ENCODE measurements around the gene RRP36.
A peak's percentile ranks its signal among the peaks of the same experiment; 100 is the strongest.

The RRP36 gene, protein sequence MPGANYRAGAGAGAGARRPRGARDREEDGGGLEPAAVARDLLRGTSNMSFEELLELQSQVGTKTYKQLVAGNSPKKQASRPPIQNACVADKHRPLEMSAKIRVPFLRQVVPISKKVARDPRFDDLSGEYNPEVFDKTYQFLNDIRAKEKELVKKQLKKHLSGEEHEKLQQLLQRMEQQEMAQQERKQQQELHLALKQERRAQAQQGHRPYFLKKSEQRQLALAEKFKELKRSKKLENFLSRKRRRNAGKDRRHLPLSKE

DNA sequence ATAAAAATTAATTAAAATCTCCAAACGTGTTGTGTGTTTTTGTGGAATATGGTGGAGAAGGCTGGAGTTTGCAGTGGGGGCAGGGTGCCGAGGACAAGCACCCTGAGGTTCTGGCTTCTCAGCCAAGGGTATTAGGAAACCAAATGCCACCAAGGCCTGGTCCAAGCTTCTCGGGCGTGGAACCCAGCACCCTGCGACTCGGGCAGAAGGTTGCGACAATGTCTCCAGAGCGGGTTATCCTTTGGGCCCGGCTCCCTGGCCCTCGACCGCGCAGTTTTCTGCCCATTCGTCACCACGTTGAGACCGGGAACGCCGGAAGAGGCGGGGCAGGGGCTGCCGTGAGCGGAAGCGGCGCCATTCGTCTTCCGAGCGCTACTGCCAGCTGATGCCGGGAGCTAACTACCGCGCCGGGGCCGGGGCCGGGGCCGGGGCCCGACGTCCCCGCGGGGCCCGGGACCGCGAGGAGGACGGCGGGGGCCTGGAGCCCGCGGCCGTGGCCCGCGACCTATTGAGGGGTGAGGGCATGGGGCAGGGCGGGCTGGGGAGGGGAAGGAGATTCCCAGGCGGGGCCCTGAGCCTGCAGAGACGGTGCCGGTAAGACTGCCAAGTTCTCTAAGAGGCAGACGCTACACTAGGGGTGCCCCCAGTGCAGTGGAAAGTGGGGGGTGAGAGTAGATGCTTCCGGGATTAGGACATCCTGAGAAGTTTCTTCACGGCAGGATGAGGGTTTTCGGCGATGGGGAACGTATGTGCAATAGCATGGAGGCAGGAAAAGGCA is at the start of gene RRP36:
Gene RRP36, plus strand, starts transcription at position 354 of the 778 bp plus-strand sequence. Its CDS starts 32 bp downstream, at position 386.
- TF ChIP-seq CTCF (conservative IDR thresholded peaks at IDR 0.05; ENCODE audit: low read depth, low read length) = no peak
- peak within 1 kb of the TSS; percentile 75 for H3K4me3 ChIP-seq (ENCODE audit: low read length)
- DNase-seq (ENCODE audit: low read depth) = no peak

DNA sequence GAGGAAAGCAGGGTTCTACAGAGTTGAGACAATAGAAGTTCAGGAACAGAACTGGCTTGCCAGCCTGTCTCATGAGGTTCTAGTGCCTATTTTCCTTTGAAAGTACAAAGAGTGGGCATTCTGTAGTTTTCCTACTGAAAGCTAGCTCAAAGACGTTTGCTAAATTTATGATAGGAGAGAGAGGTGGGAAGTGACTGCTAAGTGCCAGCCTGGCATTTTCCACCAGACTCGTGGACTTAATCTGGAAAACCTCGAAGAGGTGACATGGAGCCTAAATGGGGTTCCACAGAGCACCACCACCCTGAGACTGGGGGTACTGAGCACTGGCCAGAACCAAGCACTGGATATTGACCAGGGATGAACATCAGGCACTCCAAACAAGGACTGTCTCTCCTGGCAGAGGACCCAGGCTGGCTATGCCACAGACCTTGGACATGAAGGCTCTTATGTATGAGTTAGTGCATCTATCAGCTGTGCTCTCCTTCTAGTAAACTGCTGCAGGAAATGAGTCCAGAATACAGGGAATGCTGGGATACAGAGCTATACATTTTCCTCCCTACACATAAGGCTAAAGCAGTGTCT is 49.6 kb upstream of the RRP36 start:
- no peak for DNase-seq (ENCODE audit: low read depth)
- no peak for TF ChIP-seq CTCF (conservative IDR thresholded peaks at IDR 0.05; ENCODE audit: low read depth, low read length)
- H3K4me3 ChIP-seq (ENCODE audit: low read length) = no peak overlapping the region

GRCh38 chr6:42973926-42974325 is 47.5 kb upstream of the RRP36 start:
- no peak for TF ChIP-seq CTCF (conservative IDR thresholded peaks at IDR 0.05; ENCODE audit: low read depth, low read length)
- DNase-seq (ENCODE audit: low read depth) = no peak
- no peak overlapping the region for H3K4me3 ChIP-seq (ENCODE audit: low read length)

DNA sequence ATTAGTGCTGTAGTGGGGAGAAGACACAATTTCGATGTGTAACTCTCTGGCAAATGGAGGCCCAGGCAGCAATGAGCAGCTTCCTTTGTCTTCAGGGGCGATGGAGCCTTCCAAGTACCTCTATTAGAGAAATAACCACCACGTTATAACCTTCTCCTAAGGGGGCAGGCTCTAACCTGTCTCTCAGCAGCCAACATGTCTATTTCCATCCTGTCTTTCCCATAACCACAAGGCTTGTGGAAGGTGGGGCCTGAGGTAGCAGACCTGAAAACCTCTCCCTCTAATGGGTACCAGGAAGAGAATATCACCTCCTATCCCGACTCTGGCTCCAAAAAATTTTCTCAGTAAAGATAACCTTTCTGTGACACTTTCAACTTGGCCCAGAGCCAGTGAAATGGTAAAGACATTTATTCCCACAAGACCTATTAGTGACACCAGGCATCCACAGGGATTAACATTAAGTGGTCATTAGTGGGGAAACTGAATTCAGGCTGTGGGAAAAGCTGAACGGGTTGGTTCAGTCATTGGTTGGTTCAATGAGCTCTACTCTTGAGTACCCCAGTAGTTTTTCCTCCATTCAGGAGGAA is 46.4 kb upstream of the RRP36 start:
- no peak for TF ChIP-seq CTCF (conservative IDR thresholded peaks at IDR 0.05; ENCODE audit: low read depth, low read length)
- H3K4me3 ChIP-seq (ENCODE audit: low read length) = no peak overlapping the region
- DNase-seq (ENCODE audit: low read depth) = no peak

GRCh38 chr6:42978487-42978838 is 43.0 kb upstream of the RRP36 start:
- peak overlapping the region; percentile 59 for H3K4me3 ChIP-seq (ENCODE audit: low read length)
- DNase-seq (ENCODE audit: low read depth) = no peak
- TF ChIP-seq CTCF (conservative IDR thresholded peaks at IDR 0.05; ENCODE audit: low read depth, low read length) = no peak

DNA sequence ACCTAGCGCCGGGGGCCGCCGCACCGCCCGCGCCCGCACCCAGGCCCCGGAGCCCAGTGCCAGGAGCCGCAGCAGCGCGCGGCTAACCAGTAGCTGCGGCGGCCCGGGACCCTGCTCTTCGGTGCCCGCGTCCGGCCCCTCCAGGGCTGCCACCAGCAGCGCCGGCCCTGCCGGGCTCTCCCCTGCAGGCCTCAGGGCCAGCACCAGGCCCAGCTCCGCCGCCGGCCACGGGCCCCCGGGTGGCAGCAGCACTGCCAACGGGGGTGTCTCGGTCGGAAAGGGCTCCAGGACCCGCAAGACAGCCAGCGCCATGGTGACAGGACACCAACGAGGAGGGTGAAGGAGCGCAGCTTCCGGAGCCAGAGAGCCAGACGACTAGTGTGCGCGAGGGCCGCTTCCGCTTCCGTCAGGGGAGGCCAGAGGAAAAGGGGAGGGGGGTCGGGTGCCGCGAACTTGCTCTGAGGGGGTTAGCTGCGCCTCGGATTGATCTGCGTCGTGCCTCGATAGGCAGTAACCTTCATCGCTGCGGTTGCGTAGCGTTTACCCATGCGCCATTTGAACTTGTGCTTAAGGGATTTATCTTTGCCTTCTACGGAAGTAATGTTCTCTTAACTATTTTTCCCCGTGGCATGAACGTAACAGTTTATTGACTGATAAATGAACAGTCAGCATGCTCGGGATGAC is 42.4 kb upstream of the RRP36 start, which contains the start of gene PEX6:
Gene PEX6, minus strand, starts transcription at position 343 of the 684 bp plus-strand sequence. Its CDS starts 31 bp downstream, at position 312.
- H3K4me3 ChIP-seq (ENCODE audit: low read length) = peak within 1 kb of the TSS; percentile 59

More for the DNA sequence above, 42.4 kb upstream of the RRP36 start, which contains the start of gene PEX6:
- no peak for TF ChIP-seq CTCF (conservative IDR thresholded peaks at IDR 0.05; ENCODE audit: low read depth, low read length)
- peak; percentile 45 for DNase-seq (ENCODE audit: low read depth)
